DMS53 treated with DMSO at 0.1 percent for 48 hours (cell line): ENCODE data around the gene PAF1.
"Not testable (repeated sequence)": the region's sequence is repeated elsewhere in the genome, so short reads cannot be mapped to it uniquely, and the experiment has no call there.

ENCODE experiments used
- DNase-seq: peaks from one replicate; lab custom pipeline; 2025; ENCODE audit not compliant: unreplicated experiment; lab: John Stamatoyannopoulos, UW

PAF1 gene

DNA sequence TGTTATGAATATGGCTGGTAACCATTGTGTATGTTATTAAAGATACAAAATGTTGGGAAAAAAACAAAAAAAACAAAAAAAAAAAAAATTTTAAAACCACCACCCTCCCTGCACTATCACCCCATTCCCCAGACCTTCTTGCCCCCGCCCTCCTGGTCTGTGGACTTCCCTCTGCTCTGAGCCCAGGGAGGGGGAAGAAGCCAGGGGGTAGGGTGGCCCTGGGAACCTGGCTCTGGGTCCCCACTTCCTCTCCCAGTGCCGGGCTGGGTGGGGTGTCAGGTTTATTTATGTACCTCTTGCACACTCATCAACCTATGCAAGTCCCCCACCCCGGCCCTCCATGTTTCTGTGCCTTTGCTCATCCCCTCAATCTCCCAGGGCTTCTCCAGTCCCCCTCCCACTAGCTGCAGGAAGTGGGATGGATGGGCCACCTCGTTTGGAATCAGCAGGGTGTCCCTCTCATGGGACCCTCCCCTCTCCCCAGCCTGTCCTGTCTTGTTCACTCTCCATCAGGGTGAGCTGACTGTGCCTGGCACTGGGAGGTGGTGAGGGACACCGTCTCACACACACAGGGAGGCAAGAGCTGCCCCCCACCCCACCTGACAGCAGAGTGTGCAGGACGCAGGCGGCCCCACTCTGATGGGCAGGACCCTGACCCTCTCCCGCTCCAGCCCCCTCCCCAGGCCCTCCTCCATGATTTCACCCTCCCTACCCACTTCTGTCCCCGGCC is 5.9 kb downstream of the PAF1 start:
- no peak for DNase-seq

DNA sequence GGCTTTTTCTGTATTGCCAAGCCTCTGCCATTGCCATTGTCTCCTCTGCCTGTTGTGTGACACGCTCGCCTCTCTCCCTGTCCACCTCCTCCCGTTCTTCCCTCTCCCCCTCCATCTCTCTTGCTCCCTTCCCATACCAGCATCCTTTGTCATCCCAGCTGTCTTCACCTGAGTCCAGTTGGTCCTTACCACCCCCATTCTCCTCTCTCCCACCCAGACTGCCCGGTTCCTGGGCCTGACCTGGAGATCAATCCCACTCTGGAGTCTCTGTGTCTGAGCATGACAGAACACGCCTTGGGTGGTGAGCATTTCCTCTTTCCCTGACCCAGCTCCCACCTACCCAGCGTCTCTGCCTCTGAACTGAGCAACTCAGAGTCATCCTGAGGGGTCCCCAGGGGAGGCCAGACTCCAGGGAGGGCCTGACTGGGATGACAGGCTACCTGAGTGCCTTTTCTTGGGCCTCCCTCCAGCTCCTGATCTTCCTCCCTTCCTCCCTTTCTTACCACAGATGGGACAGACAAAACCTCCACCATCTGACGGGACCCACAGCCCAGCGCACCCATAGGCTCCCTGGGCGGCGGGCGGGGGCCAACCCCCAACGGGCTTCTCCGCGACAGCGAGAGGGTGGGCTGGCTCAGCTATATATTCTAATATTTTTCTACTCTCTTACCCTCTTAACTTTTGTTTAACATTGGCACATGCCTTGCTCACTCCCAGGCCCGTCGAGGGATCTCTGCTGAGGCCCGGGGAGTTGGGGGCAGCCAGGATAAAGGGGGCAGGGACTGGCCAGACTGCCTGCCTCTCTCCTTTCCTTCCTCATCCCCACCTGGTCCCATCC is 7.7 kb downstream of the PAF1 start:
- DNase-seq: no peak

DNA sequence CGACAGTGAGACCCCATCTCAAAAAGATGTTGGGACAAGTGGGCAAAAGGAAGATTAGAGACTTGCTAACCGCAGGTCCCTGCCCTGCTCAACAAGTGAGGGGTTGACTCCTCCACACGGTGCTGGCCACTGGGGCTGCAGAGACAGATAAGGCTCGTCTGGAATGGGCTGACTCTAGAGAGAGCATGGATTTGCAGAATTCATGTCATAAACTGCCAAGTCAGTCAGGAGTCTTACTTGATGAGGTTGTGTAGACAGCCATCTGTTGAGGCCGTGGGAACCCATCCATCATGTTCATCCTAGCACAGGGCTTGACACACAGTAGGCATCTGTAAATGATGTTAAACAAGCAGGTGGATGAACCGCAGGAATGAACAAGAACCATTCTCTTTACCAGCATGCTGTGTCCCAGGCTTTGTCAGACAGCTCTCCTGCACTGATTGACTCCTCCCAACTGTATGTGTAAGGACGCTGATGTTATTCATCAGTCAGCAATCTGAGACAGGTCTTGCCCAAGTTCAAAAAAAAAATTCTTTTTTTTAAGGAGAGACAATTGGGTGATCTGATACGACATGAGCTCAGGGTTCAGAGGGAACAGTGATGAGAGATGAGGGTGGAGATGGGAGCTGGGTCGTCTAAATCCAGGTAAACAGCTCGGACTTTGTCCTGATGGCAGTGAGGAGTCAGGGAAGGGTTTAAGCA is 8.8 kb downstream of the PAF1 start:
- DNase-seq: no peak

DNA sequence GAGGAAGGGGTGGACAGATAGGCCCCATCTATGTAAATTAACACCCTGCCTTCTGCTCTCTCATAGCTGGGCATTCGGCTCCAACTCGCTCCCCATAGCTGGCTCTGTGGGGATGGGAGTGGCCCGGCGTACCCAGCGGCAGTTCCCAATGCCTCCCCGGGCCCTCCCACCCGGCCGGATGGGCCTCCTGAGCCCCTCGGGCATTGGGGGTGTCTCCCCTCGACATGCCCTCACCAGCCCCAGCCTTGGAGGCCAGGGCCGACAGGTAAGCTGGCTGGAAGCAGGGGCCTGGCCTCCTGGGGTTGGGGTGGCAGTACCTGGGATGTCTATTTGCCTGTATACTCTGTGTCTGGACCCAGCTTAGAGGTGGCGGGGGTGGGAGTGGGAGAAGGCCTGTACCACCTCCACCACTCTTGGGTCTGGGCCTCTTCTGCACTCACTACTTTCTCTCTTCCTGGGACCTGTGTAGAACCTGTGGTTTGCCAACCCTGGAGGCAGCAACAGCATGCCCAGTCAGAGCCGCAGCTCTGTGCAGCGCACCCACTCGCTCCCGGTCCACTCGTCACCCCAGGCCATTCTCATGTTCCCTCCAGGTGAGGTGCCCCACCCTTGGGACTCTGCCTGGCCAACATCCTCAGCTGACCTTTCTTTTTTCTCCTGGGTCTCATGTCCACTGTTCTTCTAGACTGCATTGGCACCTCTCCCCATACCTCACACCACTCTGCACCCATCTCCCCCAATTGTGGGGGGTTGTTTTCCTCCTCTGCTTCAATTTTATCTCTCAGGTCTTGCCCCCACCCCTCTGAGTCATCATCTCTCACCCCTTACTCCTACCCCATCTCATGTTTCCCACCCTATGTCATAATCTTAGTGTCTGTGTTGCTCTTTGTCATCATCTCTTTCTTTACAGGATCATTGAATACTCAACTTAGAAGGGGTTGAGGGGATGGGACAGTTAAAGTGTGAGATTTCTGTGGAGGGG is 10.1 kb downstream of the PAF1 start:
- no peak for DNase-seq

DNA sequence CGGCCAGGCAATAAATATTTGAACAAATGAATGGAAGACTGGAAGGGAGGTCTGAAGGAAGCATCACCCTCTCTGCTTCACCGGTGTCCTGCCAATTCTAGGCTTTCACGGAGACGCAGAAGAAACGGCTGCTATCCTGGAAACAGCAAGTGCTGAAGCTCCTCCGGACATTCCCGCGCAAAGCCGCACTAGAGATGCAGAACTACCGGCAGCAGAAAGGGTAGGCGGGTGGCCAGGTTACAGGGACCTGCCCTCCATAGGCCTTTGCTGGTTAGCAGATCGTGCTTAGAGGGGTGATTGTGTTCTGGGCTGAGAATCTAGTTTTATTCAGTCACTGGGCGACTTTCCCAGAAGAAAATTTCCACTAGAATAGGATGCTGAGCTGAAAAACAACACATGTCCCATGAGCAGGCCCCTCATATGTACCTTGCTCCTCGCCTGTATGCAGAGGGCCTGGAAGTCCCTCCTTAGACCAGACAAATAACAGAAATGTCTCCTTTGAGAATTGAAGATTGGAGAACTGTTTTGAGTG is 11.0 kb downstream of the PAF1 start:
- no peak for DNase-seq

DNA sequence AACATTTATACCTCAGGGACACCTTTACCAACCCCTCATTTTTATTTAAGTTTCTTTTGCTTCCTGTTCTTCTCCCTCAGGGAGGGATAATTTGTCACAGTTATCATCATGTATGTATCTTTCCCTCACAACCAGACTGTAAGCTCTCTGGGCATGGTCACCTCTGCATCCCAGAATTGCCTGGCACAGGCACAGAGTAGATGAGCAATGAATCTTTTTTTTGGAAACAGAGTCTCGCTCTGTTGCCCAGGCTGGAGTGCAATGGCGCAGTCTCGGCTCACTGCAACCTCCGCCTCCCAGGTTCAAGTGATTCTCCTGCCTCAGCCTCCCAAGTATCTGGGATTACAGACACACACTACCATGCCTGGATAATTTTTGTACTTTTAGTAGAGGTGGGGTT is 11.5 kb downstream of the PAF1 start:
- DNase-seq: not testable (repeated sequence)

DNA sequence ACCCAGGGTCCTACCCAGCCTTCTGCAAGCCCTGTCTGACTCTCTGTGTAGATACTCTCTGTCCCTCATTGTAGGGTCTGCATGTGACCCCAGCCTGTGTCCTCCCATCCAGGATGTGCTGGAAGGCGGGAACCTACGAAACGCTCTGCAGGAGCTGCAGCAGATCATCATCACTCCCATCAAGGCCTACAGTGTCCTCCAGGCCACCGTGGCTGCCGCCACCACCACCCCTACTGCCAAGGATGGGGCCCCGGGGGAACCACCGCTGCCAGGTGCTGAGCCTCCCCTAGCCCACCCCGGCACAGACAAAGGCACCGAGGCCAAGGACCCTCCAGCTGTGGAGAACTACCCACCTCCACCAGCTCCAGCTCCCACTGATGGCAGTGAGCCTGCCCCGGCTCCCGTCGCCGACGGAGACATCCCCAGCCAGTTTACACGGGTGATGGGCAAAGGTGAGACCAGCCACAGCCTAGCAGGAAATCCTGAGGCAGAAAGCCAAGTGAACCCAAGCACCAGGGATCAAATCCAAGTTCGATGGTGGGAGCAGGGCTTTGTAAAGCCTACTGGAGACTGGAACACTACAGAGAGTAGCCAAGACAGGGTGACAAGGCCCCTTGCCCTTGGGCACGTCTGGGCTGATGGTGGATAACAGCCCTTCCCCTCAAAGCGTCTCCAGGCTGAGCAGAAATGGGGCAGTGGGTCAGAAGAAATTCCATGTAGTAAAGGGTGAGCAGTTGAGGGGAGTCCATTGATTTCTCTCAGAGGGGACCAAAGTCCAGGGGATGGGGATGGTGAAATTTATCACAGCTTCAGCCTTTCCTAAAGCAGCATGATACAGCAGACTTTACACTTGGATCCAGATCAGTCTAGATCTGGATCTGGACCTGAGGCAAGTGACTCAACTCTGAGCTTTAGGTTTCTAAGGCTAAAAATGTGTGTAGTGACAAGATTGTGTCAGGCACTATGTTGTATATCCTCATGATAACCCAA is 13.2 kb downstream of the PAF1 start:
- DNase-seq: no peak

DNA sequence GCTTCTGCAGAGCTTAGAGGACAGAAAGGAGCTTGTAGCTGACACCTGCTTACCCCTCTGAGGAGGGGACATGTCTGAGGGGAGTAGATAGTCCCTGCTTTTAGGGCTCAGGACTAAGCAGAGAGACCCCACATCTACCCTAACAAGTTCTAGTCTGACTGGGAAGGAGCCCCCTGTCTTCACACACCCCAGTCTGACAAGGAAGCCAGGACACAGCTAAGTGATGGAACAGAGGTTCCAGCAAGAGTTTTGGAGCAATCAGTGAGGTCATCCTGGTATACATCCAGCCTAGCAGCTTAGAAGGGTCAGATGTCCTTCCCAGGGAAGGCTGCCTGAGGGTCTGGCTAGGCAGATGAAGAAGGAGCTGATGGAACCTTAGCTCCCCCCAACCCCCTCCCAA is 15.0 kb downstream of the PAF1 start:
- DNase-seq: no peak

DNA sequence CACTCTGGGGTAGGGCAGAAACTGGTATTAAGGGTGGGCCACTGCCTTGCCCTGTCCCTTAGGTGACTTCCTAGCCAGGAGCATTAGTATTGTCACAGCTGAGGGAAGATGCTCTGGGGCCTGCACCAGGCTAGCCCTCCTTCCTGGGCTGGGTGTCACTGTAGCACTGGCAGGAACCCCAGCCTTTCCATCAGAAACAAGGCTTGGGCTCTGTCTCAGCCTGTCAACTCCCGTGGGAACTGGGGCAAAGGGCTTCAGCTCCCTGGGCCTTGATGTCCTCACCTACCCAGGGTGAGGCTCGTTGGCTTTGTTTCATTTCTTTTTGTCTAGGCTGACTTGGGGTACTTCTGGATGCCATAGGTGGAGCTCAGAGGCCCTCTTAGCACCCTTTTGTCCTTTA is 18.0 kb downstream of the PAF1 start:
- no peak for DNase-seq

DNA sequence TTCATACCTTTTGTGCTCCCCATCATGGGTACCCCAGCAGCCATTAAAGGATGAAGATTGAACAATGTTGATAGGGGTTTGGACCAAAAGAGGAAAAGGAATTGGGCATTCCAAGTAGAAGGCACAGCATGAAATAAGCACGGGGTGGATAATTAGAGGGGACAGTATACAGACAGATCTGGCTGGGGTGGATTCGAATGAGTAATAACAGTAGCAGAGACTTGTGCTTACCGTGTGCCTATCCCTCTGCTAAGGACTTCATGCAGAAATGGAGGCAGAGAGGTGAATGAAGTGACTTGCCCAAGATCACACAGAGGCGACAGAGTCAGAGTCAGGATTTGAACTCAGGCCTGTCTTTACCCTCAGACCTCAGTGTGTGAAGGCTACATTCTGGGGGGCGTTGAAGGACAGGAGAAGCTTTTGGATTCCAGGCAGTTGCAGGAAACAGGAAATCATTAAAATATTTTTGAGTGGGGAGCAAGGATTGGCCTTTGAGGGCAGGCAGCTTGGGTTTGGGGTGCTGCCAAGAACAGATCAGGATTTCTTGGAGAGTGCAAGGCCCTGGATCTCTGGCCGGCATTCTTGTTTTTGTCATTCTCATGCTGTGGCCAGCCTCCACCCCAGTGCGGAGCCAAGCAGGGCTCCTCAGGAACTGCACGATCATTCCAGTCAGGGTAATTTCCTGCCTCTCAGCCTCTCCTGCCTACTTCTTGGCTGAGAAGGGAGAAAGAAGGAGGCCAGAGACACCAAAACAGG is 18.7 kb downstream of the PAF1 start:
- no peak for DNase-seq

DNA sequence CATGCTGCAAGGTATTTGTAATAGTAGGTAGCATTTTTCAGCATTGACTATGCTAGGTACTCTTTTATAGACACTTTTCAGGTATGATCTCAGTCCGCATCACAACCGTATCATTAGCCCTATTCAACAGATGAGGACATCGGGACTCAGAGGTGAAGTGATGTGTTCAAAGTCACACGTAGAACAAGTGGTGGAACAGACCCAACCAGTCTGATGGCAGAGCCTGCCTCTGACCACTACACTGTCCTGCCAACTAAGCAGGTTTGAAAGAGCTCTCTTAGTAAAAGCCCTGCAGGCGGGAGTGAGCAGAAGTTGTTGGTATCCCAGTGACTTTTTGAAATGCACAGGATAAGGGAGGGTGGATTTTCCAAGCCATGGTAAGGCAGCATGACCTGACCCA is 20.2 kb downstream of the PAF1 start:
- DNase-seq: no peak

DNA sequence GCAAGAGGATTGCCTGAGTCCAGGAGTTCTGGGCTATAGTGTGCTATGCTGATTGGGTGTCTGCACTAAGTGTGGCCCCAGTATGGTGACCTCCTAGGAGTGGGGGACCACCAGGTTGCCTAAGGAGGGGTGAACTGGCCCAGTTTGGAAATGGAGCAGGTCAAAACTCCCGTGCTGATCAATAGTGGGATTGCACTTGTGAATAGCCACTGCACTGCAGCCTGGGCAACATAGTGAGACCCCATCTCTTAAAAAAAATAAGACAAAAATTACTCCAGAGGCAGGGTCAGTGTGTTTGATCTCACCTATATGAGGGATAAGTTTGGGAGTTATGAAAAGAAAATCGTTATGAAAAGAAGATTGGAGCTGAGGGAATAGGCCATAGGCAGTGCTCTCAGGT is 21.7 kb downstream of the PAF1 start:
- DNase-seq: no peak

DNA sequence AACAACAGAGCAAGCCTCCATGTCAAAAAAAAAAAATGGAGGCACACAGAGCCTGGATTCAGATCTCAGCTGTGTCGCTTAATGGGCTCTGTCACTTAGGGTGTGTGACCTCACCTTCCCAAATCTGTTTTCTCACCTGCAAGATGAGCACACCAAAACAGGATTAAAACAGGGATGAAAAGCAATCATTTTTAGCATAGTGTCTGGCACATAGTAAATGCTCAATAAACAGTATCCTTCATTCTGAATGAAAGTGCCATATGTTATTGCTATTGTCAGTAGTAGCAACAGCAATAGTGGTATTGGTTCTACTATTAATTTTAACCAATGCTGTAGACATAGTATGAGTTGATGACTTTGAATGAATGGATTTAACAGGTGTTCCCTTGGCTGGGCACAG is 25.4 kb downstream of the PAF1 start:
- no peak for DNase-seq

DNA sequence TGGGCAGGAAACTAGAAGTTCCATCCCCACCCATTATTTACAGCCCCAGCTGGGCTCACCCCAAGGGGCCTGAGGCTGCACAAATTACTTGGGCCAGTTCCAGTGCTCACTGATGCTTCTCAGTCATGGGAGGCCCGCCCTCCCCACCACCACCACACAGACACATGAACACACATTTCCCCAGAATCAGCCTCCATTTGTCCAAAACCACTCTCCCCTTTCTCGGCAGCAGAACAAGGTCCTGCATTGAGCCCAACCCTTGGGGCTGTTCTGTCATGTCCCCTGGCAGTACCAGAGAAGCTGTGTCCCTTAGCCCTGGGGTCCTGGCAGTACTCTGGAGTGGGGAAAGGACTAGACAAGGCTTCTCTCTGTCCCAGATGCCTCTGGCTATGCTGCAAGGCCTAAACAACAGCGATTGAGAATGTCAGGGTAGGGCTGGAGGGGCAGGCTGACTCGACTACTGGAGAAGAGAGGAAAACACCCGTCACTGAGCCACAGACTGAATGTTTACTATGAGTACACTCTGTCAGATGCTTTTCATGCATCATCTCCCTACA is 26.9 kb downstream of the PAF1 start:
- no peak for DNase-seq

DNA sequence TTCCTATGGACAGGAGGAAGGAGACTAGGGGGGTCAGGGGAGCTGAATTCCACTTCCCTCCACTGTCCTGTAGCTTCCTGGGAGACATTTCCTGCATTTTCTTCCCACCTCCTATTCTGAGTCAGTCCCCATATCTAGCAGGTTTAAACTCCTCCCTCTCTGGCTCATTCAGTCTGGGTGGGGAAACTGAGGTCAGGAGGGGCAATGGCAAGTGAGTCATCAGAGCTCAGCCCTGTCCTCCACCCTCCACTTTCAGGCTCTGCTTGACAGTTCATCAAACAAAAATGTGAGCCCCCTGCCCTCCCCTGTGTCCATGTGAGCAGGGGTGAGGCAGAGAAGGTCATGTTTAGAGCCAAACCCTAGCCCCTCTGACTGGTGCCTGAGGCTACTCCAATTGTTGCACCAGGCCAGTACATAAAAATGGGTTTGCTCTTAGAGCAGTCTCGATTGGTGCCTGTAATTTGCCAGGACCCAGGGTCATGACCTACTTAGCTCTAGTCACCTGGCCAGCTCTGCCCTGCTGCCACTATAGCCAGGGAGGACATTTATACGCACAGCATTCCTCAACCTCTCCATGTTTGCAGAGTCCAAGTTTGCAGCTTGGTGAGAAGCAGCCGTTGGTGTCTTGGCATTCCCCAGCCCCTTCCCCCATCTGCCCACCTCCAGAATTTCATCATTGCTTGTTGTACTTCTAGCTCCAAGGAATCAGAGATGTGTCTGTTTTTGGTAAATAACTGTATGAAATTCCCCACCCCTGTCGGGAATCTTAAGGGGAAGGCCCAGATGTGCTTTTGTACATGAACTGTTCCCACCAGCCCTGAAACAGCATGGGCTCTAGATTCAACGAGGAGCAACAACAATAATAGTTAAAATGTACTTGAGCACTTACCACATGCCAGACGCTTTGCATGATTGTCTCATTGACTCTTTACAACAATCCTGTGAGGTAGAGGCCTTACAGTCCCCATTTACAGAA is 27.9 kb downstream of the PAF1 start:
- no peak for DNase-seq

DNA sequence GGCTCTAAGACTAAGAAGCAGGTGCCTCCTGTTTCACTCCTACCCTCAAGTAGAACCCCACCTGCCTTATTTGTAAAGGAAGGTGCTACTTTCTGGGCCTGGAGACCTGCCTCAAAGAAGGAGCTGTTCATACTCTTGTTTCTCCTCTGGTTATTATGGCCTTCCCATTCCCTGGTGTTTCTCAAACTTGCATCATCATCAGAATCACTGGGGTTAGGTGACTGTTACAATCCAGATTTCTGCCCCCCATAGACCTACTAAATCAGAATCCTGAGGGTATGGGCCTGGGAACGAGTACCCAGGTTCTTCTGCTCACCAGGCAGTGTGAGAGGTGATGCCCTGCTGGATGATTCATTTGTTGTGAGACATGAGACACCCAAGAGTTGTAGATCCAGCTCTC is 30.3 kb downstream of the PAF1 start:
- DNase-seq: no peak

DNA sequence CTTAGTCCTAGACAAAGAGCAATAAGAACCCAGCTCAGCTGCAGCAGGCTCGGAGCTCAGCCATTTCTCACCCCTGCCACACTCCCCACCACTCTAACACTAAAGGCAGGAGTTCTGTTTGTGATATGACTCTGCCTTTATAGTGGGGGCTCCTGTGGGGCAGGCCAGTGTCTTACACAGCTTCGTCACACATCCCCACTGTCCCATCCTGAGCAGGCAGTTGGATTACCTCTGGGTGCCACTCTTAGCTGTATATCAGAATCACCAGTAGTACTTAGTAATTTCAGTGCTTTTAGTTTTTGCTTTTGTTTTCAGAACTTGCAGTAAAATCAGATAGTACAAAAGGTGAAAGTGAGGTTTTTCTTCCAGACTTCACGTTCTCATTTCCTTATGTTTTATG is 31.9 kb downstream of the PAF1 start:
- DNase-seq: no peak
